Body of pancreas (tissue), 4 donors: ENCODE measurements around the gene APPBP2. TPM values are rescaled to one million over a fixed set of nuclear protein-coding genes. Genes with fewer than 3 reads are reported as not detected.
A peak's percentile ranks its signal among the peaks of the same experiment; 100 is the strongest.

Source experiments
- ATAC-seq: fragments of 150-250 bp; one replicate; pipeline ENCODE4 v1.9.1; 2016
- DNase-seq, 4 donors: peaks; one replicate each; pipeline ENCODE4 v3.0.0-alpha.2; 2019
- H3K27ac ChIP-seq, 4 donors: fragments of 200-600 bp; sonication (generic); 1 replicate in 3 of 4; 2 replicates in 1 of 4; pipeline versions ENCODE4 v1.5.1 to v1.6.1; 2016 to 2019; ENCODE audit warnings: mild to moderate bottlenecking in 1 of 4, mixed read lengths in 1 of 4, moderate library complexity in 1 of 4
- H3K27me3 ChIP-seq, 2 donors: fragments of 200-600 bp; sonication (generic); one replicate each; pipeline ENCODE4 v1.6.0; 2016; ENCODE audit warnings: mild to moderate bottlenecking in 1 of 2
- H3K36me3 ChIP-seq, 2 donors: fragments of 200-600 bp; sonication (generic); replicated peaks in 1 of 2; 2 replicates each; pipeline ENCODE4 v1.5.1; 2016; ENCODE audit warnings: low read depth in 2 of 2; ENCODE audit not compliant: insufficient read depth in 1 of 2
- H3K4me1 ChIP-seq: fragments of 200-600 bp; sonication (generic); one replicate; pipeline ENCODE4 v1.6.0; 2016
- H3K4me3 ChIP-seq, 2 donors: fragments of 200-600 bp; sonication (generic); 1 replicate in 1 of 2; 2 replicates in 1 of 2; pipeline ENCODE4 v1.5.1; 2016 to 2019
- H3K9me3 ChIP-seq, 3 donors: fragments of 200-600 bp; sonication (generic); 1 replicate in 2 of 3; 2 replicates in 1 of 3; pipeline ENCODE4 v1.5.1; 2016
- CTCF ChIP-seq, 7 experiments: fragments of 450-650 bp in 4 of 7; fragments of 200-600 bp in 3 of 7; sonication (generic) in 3 of 7; IDR thresholded peaks; one replicate each; pipeline ENCODE4 v1.5.1; 2016 to 2019; ENCODE audit warnings: antibody characterized with exemption in 7 of 7
- POLR2A ChIP-seq, 3 donors: fragments of 450-650 bp; IDR thresholded peaks; one replicate each; pipeline ENCODE4 v1.6.1; 2016; ENCODE audit warnings: antibody characterized with exemption in 3 of 3, mild to moderate bottlenecking in 2 of 3
- WGBS, 2 donors: methylation state at CpG; one replicate each; pipeline ENCODE4 v1.1.5; 2017; 5-methylcytosine and 5-hydroxymethylcytosine counted together
- intact Hi-C: fragments of 100-400 bp; cut with DNase I; formaldehyde crosslinking; loops from one replicate; pipeline ENCODE4 v1.15.1; 2023
- total RNA-seq, 2 donors: library from RNA; depleted of rRNA; stranded (reverse); fragments of >200 nt; gene quantifications; one replicate each; pipeline ENCODE4 v1.1.0, GENCODE V29; 2016

APPBP2 gene
- total RNA-seq, 2 donors from 2014 or later: 10.9 to 15.3 TPM

DNA sequence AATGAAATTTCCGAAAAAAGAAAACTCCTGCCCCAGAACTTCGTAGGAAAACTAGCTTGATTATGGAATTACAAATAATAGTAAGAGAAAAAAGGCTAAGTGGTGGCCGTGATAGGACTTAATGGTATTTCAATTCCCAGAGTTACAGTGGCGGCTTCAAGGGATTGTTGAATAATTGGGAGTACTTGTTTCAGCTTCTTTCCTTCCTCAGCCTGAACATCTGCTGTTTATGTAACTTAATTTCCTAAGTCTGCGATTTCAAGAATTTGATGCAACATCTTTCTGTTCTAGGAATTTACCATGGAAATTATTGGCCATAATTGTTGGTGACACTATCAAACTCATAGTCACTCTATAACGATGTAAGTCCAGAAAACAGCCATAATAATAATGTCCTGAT lies 684 bp upstream of the APPBP2 start:
- Histone ChIP-seq H3K9me3 (no peaks in the 10 kb centered on the region), H3K27me3 (no peaks in the 10 kb centered on the region), H3K4me3 (peak overlapping the region; percentile 67 to 84), H3K36me3 (no peaks in the 10 kb centered on the region), H3K4me1 (peaks cover 20% of the 10 kb centered on the region), H3K27ac (peak overlapping the region in 3 of 4 donors; percentile 99 to 100 (median 99))
- intact Hi-C loops: no loop called here
- TF ChIP-seq POLR2A (IDR thresholded peaks at IDR 0.05) (no peak), CTCF (IDR thresholded peaks at IDR 0.05) (no peak)
- 10 to 15% methylated on average over 6 of the region's 6 CpGs for WGBS, 2 donors
- no peak for DNase-seq
- ATAC-seq: no peak

DNA sequence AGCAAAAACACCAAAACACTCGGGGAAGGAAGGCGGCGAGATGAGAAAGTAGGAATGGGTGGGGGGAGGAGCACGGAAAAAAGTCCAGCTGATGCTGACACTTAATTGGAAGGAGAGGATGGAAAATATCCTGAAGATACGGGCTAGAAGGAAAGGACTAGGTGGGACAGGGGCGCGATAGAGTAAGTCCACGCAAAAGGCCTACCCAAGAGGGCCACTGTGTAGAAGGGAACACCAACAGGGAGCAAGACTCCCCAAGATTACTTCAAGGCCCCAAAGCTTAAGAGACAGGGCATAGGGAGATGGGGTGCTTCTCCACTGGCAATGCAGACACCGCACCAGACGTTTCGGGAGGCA lies 736 bp downstream of the APPBP2 start:
- WGBS, 2 donors: 0 to 1% methylated on average over 11 of the region's 11 CpGs
- Histone ChIP-seq H3K4me1 (peaks cover 25% of the 10 kb centered on the region), H3K27me3 (no peaks in the 10 kb centered on the region), H3K36me3 (no peaks in the 10 kb centered on the region), H3K27ac (peak overlapping the region; percentile 98 to 100 (median 99)), H3K9me3 (no peaks in the 10 kb centered on the region), H3K4me3 (peak overlapping the region; percentile 67 to 84)
- TF ChIP-seq CTCF (IDR thresholded peaks at IDR 0.05) (no peak), POLR2A (IDR thresholded peaks at IDR 0.05) (no peak)
- intact Hi-C loops: no loop called here
- ATAC-seq (peak; percentile 62), DNase-seq (peak; percentile 55 to 81 (median 70))

DNA sequence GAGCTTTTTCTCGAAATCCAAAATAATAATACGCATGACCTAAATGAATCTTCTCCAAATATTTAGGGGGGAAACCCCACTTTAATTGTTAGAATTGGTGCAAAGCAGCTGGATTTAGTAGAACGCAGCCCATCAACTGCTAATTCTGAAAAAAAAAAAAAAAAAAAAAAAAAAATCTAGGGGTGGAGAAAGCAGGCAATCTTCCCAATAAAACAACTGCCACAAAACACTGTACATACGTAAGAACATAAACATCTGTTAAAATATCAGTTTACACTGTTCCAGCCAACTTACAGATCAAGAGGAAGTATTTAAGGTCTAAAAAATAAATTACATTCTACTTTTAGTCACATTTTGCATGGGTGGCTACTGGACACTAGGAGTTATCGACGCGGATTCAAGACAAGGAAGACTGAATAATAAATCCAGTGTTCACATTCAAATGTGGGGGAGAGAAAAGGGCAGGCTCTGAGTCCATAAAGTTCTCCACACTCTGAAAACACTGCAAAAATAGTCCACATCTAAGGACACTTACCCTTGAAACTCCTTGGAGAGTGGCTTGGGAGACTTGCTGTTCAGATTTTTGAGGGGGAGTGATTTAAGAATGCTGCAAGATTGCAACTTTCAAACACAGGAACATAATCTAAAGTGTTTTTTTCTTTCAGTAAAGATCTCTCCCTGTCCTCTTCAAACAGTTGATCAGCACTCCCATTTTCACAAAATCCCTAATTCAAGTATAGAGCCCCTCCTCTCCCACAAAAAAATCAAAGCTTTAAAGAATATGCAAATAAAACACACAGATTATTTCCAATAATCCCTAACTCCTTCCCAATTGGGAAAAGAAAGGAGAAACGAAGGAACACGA lies 1.3 kb downstream of the APPBP2 start:
- Histone ChIP-seq H3K4me1 (peaks cover 25% of the 10 kb centered on the region), H3K27ac (peak overlapping the region; percentile 98 to 100 (median 99)), H3K36me3 (no peaks in the 10 kb centered on the region), H3K27me3 (no peaks in the 10 kb centered on the region), H3K9me3 (no peaks in the 10 kb centered on the region), H3K4me3 (peak overlapping the region; percentile 67 to 84)
- TF ChIP-seq CTCF (IDR thresholded peaks at IDR 0.05) (peak in 1 of 7 experiments; percentile 7), POLR2A (IDR thresholded peaks at IDR 0.05) (no peak)
- ATAC-seq: no peak
- WGBS, 2 donors: 4 to 8% methylated on average over 9 of the region's 9 CpGs
- intact Hi-C loops: no loop called here
- DNase-seq: no peak

DNA sequence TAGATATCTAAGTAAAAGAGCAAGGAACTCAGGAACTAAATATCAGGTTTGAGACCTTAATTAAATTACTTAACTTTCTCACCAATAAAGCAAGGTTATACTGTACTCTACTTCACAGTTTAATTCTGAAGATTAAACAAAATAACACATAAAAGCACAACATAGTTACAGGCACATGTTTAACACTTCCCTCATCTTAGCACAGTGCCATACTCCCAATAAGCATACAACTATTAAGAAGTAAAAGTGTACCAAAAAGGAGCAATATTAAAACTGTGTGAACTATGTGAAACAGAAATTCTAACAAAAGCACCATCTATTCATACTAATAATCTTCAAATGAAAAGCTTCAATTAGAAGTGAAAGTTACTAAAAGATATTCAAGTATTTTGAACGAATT lies 2.2 kb downstream of the APPBP2 start:
- Histone ChIP-seq H3K4me1 (peaks cover 25% of the 10 kb centered on the region), H3K9me3 (no peaks in the 10 kb centered on the region), H3K4me3 (no peak overlapping the region), H3K27ac (peak overlapping the region in 1 of 4 donors; percentile 100), H3K36me3 (no peaks in the 10 kb centered on the region), H3K27me3 (no peaks in the 10 kb centered on the region)
- intact Hi-C loops: no loop called here
- DNase-seq: no peak
- no peak for ATAC-seq
- no peak for TF ChIP-seq CTCF (IDR thresholded peaks at IDR 0.05)
- no peak for TF ChIP-seq POLR2A (IDR thresholded peaks at IDR 0.05)
- WGBS, 2 donors: 3 to 6% methylated on average over 1 of the region's 1 CpG
